Activated naive CD4-positive, alpha-beta T cell treated with anti-CD3 and anti-CD28 coated beads, Interleukin-2, amount 50 U/mL, for 24 hours (primary cell): ENCODE measurements around the gene ADIPOR1.
"Not testable (repeated sequence)": the region's sequence is repeated elsewhere in the genome, so short reads cannot be mapped to it uniquely, and the experiment has no call there.

Experiments
- H3K27ac Mint-ChIP-seq: one replicate; pipeline ENCODE4 v1.8.0; 2021; ENCODE audit warnings: mild to moderate bottlenecking, mixed read lengths
- H3K27me3 Mint-ChIP-seq: one replicate; pipeline ENCODE4 v1.8.0; 2021; ENCODE audit warnings: mixed read lengths
- H3K36me3 Mint-ChIP-seq: one replicate; pipeline ENCODE4 v1.8.0; 2021; ENCODE audit warnings: mixed read lengths
- H3K4me1 Mint-ChIP-seq: one replicate; pipeline ENCODE4 v1.8.0; 2021; ENCODE audit warnings: mixed read lengths
- H3K4me3 Mint-ChIP-seq: one replicate; pipeline ENCODE4 v1.8.0; 2021; ENCODE audit warnings: mild to moderate bottlenecking, mixed read lengths
- H3K9me3 Mint-ChIP-seq: one replicate; pipeline ENCODE4 v1.8.0; 2021; ENCODE audit warnings: mixed read lengths

The ADIPOR1 gene

DNA sequence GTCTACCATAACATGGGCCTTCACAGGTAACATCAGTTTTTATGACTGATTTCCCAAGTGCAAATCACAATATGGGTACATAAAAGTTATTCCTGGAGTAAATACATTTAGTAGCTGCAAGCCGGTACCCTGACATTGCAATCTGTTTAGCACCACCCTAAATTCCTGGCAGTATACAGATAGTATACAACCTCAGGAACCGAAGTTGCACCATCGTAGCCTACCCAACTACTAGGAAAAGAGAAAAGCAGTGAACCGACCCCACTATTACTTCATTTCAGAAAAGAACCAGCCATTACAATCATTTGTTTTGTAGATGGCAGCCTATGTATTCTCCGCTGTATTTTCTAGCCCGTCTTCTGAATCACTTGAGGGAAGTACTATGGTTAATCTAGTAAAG lies 1.1 kb downstream of the ADIPOR1 start:
- H3K4me1 Mint-ChIP-seq, result peaks cover 57% of the 10 kb centered on the region
- H3K4me3 Mint-ChIP-seq, result peak overlapping the region; percentile 90

DNA sequence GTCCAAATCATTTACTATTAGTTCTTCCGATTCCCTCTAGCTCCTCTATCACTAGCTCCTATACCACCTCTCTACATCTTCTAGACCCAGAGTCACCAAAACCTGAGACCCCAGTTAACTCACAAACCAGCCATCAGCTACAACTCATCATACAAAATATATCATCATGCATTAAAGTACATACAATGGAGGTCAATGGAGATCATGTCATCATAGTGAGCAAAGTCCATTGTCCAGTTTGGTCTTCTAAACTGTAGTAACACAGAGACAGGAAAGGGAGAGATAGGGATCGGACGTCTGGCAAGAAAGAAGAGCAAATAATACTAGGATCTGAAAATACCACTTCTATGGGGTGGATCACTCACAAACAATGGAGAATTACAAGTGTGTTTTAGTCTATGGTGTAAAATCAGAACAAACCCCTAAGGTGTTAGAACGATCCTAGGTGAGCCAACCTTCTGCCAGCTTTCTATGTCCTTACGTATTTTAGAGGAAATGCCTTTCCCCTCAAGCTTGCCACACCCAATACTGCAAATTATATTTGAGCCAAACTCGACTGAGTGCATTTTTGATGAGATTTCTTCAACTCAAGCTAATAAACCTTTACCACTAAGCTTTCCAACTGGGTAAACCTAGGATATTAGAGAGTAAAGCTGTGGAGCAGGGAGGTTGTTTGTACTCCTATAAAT lies 3.9 kb downstream of the ADIPOR1 start:
- Mint-ChIP-seq H3K4me3 (no peak overlapping the region), H3K27me3 (no peaks in the 10 kb centered on the region), H3K9me3 (no peaks in the 10 kb centered on the region), H3K27ac (peak overlapping the region; percentile 3), H3K4me1 (peaks cover 67% of the 10 kb centered on the region), H3K36me3 (peaks cover 6% of the 10 kb centered on the region)

More for the DNA sequence above, 1.1 kb downstream of the ADIPOR1 start:
- Mint-ChIP-seq H3K9me3 (no peaks in the 10 kb centered on the region), H3K27ac (peak overlapping the region; percentile 35), H3K27me3 (no peaks in the 10 kb centered on the region), H3K36me3 (peaks cover 4% of the 10 kb centered on the region)

DNA sequence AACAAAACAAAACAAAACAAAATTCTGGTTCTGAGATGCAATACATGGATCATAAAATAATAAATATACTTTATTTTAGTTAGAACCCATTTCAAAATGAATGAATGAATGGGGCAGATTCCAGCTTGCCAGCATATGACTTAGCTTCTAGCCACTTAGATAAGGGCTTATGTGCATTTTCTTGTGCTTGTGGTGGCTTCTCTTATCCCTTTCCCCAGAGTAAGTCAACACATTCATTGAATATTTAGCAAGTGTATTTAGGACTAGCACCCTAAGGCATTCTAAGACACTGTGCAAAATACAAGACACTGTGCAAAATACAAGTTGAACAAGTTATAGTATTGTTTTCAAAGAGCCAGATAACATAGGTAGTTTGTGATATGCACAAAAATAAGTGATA lies 4.7 kb downstream of the ADIPOR1 start:
- H3K9me3 Mint-ChIP-seq, result no peaks in the 10 kb centered on the region
- no peak overlapping the region for H3K4me3 Mint-ChIP-seq
- H3K27me3 Mint-ChIP-seq, result no peaks in the 10 kb centered on the region
- peaks cover 6% of the 10 kb centered on the region for H3K36me3 Mint-ChIP-seq
- peaks cover 61% of the 10 kb centered on the region for H3K4me1 Mint-ChIP-seq
- H3K27ac Mint-ChIP-seq, result no peak overlapping the region

DNA sequence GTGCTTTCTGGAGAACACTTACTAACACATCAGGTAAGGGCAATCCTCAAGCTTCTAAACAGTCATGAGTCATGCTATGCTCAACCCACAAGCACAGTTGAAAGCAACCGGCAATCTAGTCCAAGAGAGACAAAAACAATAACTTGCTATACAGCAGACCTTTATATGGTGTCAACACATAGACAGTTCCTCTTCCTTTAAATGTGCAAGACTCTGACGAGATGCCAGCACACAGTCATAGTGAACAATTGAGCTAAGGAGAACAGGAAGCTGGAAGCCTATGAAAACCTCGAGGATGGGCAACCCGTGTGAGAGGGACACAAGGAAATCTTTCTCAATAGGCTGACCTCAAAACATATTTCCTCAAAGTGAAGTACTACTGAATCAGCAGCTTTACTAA lies 5.3 kb downstream of the ADIPOR1 start:
- no peak overlapping the region for H3K4me3 Mint-ChIP-seq
- H3K36me3 Mint-ChIP-seq, result peaks cover 11% of the 10 kb centered on the region
- H3K9me3 Mint-ChIP-seq, result no peaks in the 10 kb centered on the region
- no peaks in the 10 kb centered on the region for H3K27me3 Mint-ChIP-seq
- H3K4me1 Mint-ChIP-seq, result peaks cover 60% of the 10 kb centered on the region
- peak overlapping the region; percentile 2 for H3K27ac Mint-ChIP-seq

DNA sequence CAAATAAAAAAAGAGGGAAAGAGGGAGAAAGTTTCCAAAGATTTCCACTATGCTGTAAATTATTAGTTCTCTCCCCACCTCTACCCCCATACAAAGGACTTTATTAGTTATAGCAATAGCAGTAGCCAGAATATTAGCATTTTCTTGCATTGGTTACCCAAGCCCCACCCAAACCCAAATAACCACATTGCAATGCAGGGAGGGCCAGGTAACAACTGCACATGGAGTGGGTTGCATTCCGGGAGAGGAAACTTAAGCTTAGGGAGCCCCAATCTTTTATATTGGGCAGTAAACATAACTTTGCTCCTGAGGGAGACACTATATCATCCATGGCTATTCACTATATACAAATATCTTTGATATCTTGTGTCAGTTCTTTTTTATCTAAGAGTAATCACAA lies 6.0 kb downstream of the ADIPOR1 start:
- H3K36me3 Mint-ChIP-seq, result peaks cover 11% of the 10 kb centered on the region
- H3K9me3 Mint-ChIP-seq, result no peaks in the 10 kb centered on the region
- H3K4me3 Mint-ChIP-seq, result no peak overlapping the region
- no peak overlapping the region for H3K27ac Mint-ChIP-seq
- peaks cover 57% of the 10 kb centered on the region for H3K4me1 Mint-ChIP-seq
- no peaks in the 10 kb centered on the region for H3K27me3 Mint-ChIP-seq

DNA sequence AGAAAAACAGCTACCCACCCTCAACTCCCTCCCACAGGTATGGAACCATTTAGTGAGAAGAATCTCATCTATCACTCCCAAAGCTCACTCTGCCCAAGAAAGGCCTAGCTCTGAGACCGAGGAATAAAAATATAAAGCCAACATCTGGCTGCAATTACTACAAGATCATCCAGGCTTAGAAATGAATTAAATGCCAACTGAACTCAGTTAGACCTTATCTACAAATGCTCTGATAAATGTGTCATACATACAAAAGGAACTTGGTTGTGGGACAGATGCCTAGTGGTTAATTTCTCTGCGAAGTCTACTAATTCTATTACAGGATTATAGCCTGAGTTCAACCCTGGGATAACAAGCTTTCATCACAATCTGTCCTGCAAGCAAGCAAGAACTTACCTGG lies 6.7 kb downstream of the ADIPOR1 start:
- H3K36me3 Mint-ChIP-seq, result peaks cover 11% of the 10 kb centered on the region

DNA sequence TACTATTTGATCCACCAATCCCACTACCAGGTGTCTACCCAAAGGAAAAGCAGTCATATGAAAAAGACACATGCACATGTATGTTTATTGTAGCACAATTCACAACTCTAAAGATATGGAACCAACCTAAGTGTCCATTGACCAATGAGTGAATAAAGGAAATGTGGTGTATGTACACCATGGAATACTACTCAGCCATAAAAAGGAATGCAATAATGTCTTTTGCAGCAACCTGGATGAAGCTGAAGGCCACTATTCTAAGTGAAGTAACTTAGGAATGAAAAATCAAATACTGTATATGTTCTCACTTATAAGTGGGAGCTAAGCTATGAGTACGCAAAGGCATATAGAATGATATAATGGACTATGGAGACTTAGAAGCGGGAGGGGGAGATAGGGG lies 12.6 kb downstream of the ADIPOR1 start:
- Mint-ChIP-seq H3K4me3 (no peak overlapping the region), H3K9me3 (no peaks in the 10 kb centered on the region), H3K27ac (no peak overlapping the region), H3K36me3 (peaks cover 17% of the 10 kb centered on the region), H3K27me3 (no peaks in the 10 kb centered on the region), H3K4me1 (no peaks in the 10 kb centered on the region)

More for the DNA sequence above, 6.7 kb downstream of the ADIPOR1 start:
- Mint-ChIP-seq H3K4me3 (no peak overlapping the region), H3K9me3 (no peaks in the 10 kb centered on the region), H3K4me1 (peaks cover 50% of the 10 kb centered on the region), H3K27me3 (no peaks in the 10 kb centered on the region), H3K27ac (peak overlapping the region; percentile 5)

DNA sequence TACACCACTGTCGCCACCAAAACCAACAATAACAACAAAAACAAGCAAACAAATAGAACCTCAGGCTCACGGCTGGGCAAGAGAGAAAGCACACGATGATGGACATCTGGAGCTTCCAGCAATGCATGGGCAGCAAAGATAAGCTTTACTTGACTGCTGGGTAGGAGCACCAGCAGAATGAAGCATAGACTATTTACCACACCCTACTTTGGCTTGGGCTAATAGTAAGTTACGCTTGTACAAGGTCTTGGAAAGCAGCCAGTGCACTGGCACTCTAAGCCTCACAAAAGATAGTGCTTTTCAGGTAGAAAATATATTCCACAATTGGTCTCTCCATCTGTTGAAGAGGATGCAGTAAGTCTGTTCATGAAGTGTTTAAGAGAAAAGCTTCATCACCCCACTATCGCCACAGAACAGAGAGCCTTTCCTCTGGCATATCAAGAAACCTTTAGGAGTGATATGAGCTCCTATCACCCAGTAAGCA lies 13.6 kb downstream of the ADIPOR1 start:
- Mint-ChIP-seq H3K4me1 (no peaks in the 10 kb centered on the region), H3K27me3 (no peaks in the 10 kb centered on the region), H3K9me3 (no peaks in the 10 kb centered on the region), H3K27ac (no peak overlapping the region), H3K36me3 (peaks cover 15% of the 10 kb centered on the region), H3K4me3 (no peak overlapping the region)

DNA sequence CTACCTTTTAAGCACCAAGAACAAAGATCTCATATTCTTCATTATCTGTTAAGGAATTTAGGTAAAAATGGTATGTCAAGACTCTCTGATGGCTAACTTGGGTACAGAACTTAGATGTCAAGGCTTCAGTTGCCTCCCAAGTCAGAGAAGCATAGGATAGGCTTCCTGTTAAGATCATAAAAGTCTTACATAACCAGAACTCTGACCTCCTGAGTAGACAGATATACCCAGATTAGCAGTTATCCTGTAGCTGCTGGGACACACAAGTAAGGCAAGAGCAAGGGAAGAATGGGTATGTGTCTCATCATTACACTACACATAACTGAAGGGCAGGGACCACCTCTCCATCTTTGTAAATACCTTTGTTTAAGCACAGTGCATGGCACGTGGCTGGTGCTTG lies 15.7 kb downstream of the ADIPOR1 start:
- Mint-ChIP-seq H3K27me3 (no peaks in the 10 kb centered on the region), H3K9me3 (no peaks in the 10 kb centered on the region), H3K36me3 (peaks cover 10% of the 10 kb centered on the region), H3K4me1 (no peaks in the 10 kb centered on the region), H3K4me3 (no peak overlapping the region), H3K27ac (no peak overlapping the region)

DNA sequence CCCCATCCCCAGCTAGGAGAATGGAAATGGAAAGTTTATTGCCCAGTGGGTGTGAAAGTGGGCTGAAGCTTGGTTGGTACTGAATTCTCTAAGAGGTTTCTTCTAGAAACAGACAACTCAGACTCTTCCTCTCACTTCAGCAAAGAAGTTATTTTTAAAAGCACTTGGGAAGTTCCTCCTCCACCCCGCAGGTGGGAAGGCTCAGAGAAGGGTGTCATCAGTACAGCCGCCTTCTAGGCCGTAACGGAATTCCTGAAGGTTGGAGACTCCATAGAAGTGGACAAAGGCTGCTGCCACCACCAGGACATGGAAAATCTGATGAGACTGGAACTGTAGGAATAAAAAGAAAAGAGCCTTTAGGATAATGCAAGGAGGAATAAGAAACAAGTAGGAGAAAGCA lies 16.7 kb downstream of the ADIPOR1 start:
- Mint-ChIP-seq H3K4me1 (no peaks in the 10 kb centered on the region), H3K36me3 (peaks cover 9% of the 10 kb centered on the region), H3K27ac (peak overlapping the region; percentile 55), H3K9me3 (no peaks in the 10 kb centered on the region), H3K4me3 (no peak overlapping the region), H3K27me3 (no peaks in the 10 kb centered on the region)

DNA sequence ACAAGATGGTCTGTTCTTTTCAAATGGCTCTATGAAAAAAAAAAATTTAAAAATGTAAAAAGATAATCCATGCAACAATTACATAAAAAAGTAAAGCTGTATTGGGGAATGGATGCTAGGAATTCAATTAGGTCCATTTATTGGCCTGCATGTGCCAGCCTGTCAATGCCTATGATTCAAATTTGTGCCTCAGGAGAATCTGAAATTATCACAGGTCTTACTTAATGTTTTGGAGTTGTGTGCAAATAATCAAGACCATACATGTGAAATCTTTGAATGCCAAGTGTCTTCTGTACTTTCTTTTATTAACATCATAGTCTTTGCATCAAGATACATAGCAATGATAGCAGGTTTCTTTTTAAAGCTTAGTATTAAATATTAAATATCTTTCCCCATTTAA lies 17.6 kb downstream of the ADIPOR1 start:
- peaks cover 7% of the 10 kb centered on the region for H3K36me3 Mint-ChIP-seq
- H3K27ac Mint-ChIP-seq, result no peak overlapping the region

DNA sequence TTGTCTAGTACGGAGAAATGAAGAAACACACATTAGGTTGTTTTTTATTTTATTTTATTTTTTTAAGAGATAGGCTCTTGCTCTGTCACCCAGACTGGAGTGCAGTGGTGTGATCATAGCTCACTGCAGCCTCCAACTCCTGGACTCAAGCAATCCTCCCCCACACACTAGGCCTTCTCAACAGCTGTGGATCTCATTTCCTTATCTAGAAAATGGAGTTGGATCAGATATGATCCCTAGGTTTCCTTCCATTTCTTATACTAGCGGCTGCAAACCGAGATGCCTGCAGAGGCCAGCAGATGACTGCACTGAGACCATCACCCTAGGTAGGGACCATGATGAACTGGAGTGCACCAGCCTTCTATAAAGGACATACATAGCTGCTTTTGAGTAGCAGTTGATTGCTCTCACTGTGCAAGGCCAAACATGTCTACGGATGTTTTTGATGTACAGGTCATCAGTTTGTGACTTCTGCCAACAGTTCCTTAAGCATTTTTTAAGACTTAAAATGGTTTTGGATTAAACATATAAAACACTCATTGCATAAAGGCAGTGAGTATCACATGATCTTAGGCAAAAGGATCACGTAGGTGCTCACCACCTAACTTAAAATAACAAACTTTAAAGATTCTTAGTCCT lies 19.7 kb downstream of the ADIPOR1 start:
- peaks cover 7% of the 10 kb centered on the region for H3K36me3 Mint-ChIP-seq
- no peak overlapping the region for H3K27ac Mint-ChIP-seq
- H3K9me3 Mint-ChIP-seq, result no peaks in the 10 kb centered on the region
- no peaks in the 10 kb centered on the region for H3K27me3 Mint-ChIP-seq
- H3K4me3 Mint-ChIP-seq, result no peak overlapping the region
- H3K4me1 Mint-ChIP-seq, result peaks cover 6% of the 10 kb centered on the region

More for the DNA sequence above, 17.6 kb downstream of the ADIPOR1 start:
- H3K9me3 Mint-ChIP-seq, result no peaks in the 10 kb centered on the region
- H3K4me3 Mint-ChIP-seq, result no peak overlapping the region
- no peaks in the 10 kb centered on the region for H3K4me1 Mint-ChIP-seq
- no peaks in the 10 kb centered on the region for H3K27me3 Mint-ChIP-seq

DNA sequence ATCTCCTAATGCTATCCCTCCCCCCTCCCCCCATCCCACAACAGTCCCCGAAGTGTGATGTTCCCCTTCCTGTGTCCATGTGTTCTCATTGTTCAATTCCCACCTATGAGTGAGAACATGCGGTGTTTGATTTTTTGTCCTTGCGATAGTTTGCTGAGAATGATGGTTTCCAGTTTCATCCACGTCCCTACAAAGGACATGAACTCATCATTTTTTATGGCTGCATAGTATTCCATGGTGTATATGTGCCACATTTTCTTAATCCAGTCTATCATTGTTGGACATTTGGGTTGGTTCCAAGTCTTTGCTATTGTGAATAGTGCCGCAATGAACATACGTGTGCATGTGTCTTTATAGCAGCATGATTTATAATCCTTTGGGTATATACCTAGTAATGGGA lies 21.7 kb downstream of the ADIPOR1 start:
- not testable (repeated sequence) for H3K27ac Mint-ChIP-seq

DNA sequence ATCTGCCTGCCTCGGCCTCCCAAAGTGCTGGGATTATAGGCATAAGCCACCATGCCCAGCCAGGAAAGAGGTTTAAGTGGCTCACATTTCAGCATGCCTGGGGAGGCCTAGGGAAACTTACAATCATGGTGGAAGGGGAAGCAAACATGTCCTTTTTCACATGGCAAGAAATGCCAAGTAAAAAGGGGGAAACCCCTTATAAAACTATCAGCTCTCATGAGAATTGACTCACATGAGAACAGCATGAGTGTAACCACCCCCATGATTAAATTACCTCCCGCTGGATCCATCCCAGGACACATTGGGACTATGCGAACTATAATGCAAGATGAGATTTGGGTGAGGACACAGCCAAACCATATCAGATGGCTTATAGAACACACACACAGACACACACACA lies 22.3 kb downstream of the ADIPOR1 start:
- no peak overlapping the region for H3K4me3 Mint-ChIP-seq
- peaks cover 8% of the 10 kb centered on the region for H3K4me1 Mint-ChIP-seq
- H3K36me3 Mint-ChIP-seq, result no peaks in the 10 kb centered on the region
- no peaks in the 10 kb centered on the region for H3K27me3 Mint-ChIP-seq
- no peak overlapping the region for H3K27ac Mint-ChIP-seq
- H3K9me3 Mint-ChIP-seq, result no peaks in the 10 kb centered on the region

More for the DNA sequence above, 21.7 kb downstream of the ADIPOR1 start:
- H3K36me3 Mint-ChIP-seq, H3K4me3 Mint-ChIP-seq, H3K4me1 Mint-ChIP-seq, H3K27me3 Mint-ChIP-seq, H3K9me3 Mint-ChIP-seq: not testable (repeated sequence)

DNA sequence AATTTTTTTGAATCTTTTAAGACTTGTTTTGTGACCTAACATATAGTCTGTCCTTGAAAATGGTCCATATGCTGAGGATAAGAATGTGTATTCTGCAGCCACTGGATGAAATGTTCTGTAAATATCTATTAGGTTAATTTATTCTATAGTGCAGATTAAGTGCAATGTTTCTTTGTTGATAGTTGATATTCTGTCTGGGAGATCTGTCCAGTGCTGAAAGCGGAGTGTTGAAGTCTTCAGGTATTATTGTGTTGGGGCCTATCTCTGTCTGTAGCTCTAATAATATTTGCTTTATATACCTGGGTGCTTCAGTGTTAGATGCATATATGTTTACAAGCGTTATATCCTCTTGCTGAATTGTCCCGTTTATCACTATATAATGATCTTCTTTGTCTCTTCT lies 23.4 kb downstream of the ADIPOR1 start:
- Mint-ChIP-seq H3K4me3 (no peak overlapping the region), H3K27ac (no peak overlapping the region), H3K36me3 (no peaks in the 10 kb centered on the region), H3K9me3 (no peaks in the 10 kb centered on the region), H3K27me3 (no peaks in the 10 kb centered on the region), H3K4me1 (peaks cover 8% of the 10 kb centered on the region)

DNA sequence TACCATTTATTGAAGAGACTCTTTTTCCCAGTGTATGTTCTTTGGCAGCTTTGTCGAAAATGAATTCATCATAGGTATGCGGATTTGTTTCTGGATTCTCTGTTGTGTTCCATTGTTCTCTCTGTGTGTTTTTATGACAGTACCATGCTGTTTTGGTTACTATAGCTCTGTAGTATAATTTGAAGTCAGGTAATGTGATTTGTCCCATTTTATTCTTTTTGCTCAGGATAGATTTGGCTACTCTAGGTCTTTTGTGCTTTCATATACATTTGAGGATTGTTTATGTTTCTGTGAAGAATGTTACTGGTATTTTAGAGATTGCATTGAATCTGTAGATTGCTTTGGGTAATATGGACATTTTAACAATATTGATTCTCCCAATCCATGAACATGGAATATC lies 25.6 kb downstream of the ADIPOR1 start:
- Mint-ChIP-seq H3K27ac (no peak overlapping the region), H3K4me3 (no peak overlapping the region), H3K36me3 (no peaks in the 10 kb centered on the region), H3K27me3 (no peaks in the 10 kb centered on the region), H3K4me1 (peaks cover 8% of the 10 kb centered on the region), H3K9me3 (no peaks in the 10 kb centered on the region)
